ENCODE measurements around the gene USP47.

USP47 gene

DNA sequence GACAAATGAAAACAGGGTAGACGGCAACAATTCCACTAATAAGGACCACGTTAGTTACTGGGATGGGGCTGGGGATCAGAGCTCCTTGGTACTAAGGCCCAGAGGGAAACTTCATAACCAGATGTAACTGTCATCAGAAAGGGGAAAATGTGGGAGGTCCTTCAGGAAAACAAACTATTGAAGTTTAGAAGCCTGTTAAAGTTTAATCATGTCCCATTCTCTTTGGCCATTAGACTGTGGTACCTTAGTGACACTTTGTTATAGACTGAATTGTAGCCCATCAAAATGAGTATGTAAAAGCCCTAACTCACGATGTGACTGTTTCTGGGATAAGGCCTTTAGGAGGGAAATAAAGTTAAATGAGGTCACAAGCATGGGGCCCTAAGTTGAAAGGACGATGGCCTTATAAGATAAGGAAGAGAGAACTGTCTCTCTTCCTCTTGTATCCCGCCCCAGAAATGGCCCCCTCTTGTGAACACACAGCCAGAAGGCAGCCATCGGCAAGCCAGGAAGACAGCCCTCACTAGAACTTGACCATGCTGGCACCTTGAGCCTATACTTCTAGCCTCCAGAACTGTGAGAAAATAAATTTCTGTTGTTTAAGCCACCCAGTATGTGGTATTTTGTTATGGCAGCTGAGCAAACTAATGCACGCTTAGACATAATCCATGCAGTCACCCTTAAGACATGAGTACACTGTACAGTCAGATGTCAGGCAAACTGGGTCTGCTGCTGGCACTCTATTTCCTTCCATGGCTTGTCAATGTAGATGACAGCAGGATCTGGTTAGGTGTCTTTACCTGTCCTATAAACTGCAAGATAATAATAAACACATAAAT is 26.9 kb upstream of the USP47 start:
- in situ Hi-C loops (cut with MboI; ENCODE audit: low sequenced_read_pairs, unreplicated experiment) = loop anchor here (25.0 kb wide), 1 partner anchor 447 kb away; no protein-coding TSS in a partner anchor
- TF ChIP-seq, protein P1, sequence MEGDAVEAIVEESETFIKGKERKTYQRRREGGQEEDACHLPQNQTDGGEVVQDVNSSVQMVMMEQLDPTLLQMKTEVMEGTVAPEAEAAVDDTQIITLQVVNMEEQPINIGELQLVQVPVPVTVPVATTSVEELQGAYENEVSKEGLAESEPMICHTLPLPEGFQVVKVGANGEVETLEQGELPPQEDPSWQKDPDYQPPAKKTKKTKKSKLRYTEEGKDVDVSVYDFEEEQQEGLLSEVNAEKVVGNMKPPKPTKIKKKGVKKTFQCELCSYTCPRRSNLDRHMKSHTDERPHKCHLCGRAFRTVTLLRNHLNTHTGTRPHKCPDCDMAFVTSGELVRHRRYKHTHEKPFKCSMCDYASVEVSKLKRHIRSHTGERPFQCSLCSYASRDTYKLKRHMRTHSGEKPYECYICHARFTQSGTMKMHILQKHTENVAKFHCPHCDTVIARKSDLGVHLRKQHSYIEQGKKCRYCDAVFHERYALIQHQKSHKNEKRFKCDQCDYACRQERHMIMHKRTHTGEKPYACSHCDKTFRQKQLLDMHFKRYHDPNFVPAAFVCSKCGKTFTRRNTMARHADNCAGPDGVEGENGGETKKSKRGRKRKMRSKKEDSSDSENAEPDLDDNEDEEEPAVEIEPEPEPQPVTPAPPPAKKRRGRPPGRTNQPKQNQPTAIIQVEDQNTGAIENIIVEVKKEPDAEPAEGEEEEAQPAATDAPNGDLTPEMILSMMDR (IDR thresholded peaks at IDR 0.05; ENCODE audit: borderline replicate concordance, control extremely low read depth, extremely low read depth, insufficient read depth, missing control alignments) = no peak
- no peak for DNase-seq (ENCODE audit: low spot score)

DNA sequence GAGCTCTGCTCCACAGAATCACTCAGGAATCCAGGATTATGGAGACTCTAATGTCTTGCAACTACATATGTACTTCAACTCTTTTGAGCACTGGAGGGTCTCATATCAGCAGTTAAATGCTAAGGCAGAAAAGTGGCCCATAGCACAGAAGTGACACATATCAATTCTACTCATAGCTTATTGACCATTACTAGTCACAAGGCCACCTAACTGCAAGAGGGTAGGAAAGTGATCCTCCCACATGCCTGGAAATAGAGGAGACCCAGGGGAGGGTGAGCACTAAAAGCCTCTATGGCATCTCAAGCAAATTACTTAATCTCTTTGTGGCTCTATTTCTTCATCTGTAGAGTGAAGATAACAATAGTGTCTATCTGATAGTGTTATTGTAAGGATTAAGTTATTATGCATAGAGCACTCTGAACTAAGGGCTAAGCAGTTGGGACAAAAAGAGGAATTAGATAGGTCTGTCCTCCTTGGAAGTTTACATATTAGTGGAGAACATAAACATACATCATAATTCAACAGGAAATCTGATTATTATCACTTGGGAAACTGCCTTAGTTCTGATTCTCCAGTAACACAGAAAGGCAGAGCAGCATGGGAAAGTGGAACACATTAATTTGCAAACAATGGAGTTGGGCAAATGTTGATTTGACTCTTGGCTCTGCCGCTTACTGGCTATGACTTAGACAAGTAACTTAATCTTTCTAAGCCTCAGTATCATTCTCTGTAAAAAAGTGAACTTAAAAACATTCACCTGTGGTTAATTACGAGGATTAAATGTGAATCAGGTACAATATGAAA is 25.1 kb upstream of the USP47 start:
- DNase-seq (ENCODE audit: low spot score) = no peak
- TF ChIP-seq, protein P1 (IDR thresholded peaks at IDR 0.05; ENCODE audit: borderline replicate concordance, control extremely low read depth, extremely low read depth, insufficient read depth, missing control alignments) = no peak
- in situ Hi-C loops (cut with MboI; ENCODE audit: low sequenced_read_pairs, unreplicated experiment) = loop anchor here (25.0 kb wide), 1 partner anchor 446 kb away; no protein-coding TSS in a partner anchor

DNA sequence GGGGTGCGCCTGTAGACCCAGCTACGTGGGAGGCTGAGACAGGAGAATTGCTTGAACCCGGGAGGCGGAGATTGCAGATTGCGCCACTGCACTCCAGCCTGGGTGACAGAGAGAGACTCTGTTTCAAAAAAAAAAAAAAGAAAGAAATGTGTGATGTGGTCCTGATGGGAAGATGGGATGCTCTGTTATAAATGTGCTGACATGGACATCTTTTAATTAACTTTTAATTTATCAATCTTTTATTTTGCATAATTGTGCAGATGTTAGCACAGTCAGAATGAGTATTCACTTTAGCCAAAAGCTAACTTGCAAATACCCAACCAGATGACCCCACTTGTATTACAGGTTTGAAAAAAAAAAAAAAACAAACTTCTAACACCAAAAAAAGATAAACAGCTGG is 23.8 kb upstream of the USP47 start:
- TF ChIP-seq, protein P1 (IDR thresholded peaks at IDR 0.05; ENCODE audit: borderline replicate concordance, control extremely low read depth, extremely low read depth, insufficient read depth, missing control alignments) = no peak
- DNase-seq (ENCODE audit: low spot score) = no peak
- in situ Hi-C loops (cut with MboI; ENCODE audit: low sequenced_read_pairs, unreplicated experiment) = loop anchor here (25.0 kb wide), 1 partner anchor 444 kb away; no protein-coding TSS in a partner anchor

DNA sequence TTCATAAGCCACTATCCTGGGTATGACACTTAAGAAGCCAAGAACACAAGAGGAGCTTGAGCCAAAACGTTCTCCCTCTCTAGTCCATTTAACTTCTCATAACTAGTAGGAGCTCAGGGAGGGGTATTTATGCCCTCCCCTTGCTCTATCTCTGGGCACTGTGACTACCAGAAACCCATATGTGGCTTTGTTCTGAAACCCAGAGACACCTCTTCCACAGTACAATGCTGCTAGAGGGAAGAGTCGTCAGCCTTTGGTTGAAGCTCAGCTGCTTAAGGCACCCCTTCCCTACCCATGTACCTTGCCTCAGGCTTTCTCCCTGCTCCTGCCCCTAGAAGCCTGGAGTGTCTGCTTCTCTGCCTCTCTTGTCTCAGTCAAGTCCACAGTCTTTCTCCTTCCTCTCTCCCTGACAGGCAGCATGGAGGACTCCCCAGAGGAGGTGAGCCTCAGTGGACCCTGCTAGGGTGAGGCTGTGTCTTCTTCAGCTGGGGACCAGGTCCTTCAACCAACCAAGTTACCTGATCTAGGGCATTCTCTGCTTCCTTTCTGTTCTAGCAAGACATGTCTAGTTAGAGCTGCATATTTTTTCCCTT is 23.1 kb upstream of the USP47 start:
- in situ Hi-C loops (cut with MboI; ENCODE audit: low sequenced_read_pairs, unreplicated experiment) = loop anchor here (25.0 kb wide), 1 partner anchor 444 kb away; no protein-coding TSS in a partner anchor
- TF ChIP-seq, protein P1 (IDR thresholded peaks at IDR 0.05; ENCODE audit: borderline replicate concordance, control extremely low read depth, extremely low read depth, insufficient read depth, missing control alignments) = no peak
- no peak for DNase-seq (ENCODE audit: low spot score)

DNA sequence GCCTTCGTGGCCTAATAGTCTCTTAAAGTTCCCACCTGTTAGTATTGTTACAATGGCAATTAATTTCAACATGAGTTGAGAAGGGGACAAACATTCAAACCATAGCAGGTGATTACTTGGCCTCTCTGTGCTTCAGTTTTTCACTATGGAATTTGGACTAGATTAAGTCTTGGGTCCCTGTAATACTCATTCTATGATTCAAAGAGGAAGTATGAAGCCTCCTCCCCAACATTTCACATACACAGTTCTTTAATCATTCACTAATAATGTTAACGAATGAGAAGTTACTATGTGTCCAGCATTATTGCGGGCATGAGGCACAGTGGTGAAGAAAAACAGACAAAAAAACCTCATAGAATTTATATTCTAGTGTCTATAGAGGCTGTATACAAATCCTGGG is 19.9 kb upstream of the USP47 start:
- no peak for DNase-seq (ENCODE audit: low spot score)
- in situ Hi-C loops (cut with MboI; ENCODE audit: low sequenced_read_pairs, unreplicated experiment) = loop anchor here (25.0 kb wide), 1 partner anchor 440 kb away; no protein-coding TSS in a partner anchor
- TF ChIP-seq, protein P1 (IDR thresholded peaks at IDR 0.05; ENCODE audit: borderline replicate concordance, control extremely low read depth, extremely low read depth, insufficient read depth, missing control alignments) = no peak

DNA sequence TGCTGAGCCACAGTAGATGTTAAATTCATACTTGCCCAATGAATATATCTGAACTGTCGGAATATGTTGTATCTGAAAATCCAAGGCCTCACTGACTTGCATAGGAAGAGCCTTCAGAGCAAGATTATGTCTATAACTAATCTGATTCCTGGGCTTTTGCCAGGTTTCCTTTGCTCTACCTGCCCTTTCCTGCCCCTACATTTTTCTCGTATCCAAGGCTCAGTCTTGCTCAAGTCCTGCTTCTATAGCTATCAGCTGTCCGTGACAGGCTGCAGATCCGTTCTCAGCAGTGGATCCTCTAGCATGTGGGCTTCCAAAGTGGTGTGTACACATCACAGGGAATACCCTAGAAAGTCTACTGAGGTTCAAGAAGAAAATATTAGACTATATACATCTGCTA is 18.8 kb upstream of the USP47 start:
- in situ Hi-C loops (cut with MboI; ENCODE audit: low sequenced_read_pairs, unreplicated experiment) = loop anchor here (25.0 kb wide), 1 partner anchor 439 kb away; no protein-coding TSS in a partner anchor
- TF ChIP-seq, protein P1 (IDR thresholded peaks at IDR 0.05; ENCODE audit: borderline replicate concordance, control extremely low read depth, extremely low read depth, insufficient read depth, missing control alignments) = no peak
- DNase-seq (ENCODE audit: low spot score) = no peak

Measured in GM13976 (cell line).